ENCODE data around the gene LZTR1.
"Not testable (repeated sequence)": the region's sequence is repeated elsewhere in the genome, so short reads cannot be mapped to it uniquely, and the experiment has no call there.

The LZTR1 gene

GRCh38 chr22:20995329-20996030, 13.4 kb downstream of the LZTR1 start:
- no peak for DNase-seq (ENCODE audit: low read depth in 4 of 4, low spot score in 1 of 4)

- no peak for DNase-seq (ENCODE audit: low read depth in 4 of 4, low spot score in 1 of 4)
Observed at GRCh38 chr22:20996031-20996410, 13.9 kb downstream of the LZTR1 start.

GRCh38 chr22:20996598-20997535, 14.8 kb downstream of the LZTR1 start:
- DNase-seq (ENCODE audit: low read depth in 4 of 4, low spot score in 1 of 4), result no peak

GRCh38 chr22:20997536-20998257, 15.6 kb downstream of the LZTR1 start:
- no peak for DNase-seq (ENCODE audit: low read depth in 4 of 4, low spot score in 1 of 4)

- DNase-seq (ENCODE audit: low read depth in 4 of 4, low spot score in 1 of 4), result no peak
Observed at GRCh38 chr22:20998411-20999336, 16.6 kb downstream of the LZTR1 start.

GRCh38 chr22:20999350-21000206, 17.5 kb downstream of the LZTR1 start:
- DNase-seq (ENCODE audit: low read depth in 4 of 4, low spot score in 1 of 4), result no peak

- DNase-seq (ENCODE audit: low read depth in 4 of 4, low spot score in 1 of 4), result no peak
Observed at GRCh38 chr22:21000207-21000986, 18.3 kb downstream of the LZTR1 start.

- DNase-seq (ENCODE audit: low read depth in 4 of 4, low spot score in 1 of 4), result no peak
Observed at GRCh38 chr22:21000987-21001600, 19.0 kb downstream of the LZTR1 start.

- peak; percentile 90 to 99 (median 92) for DNase-seq (ENCODE audit: low read depth in 4 of 4, low spot score in 1 of 4)
Observed at GRCh38 chr22:21001601-21002325, 19.7 kb downstream of the LZTR1 start, which contains the start of gene THAP7. Gene THAP7 (minus strand): TSS chr22:21002118. CDS start chr22:21001911, 207 bp downstream.

GRCh38 chr22:21003782-21004181, 21.7 kb downstream of the LZTR1 start:
- DNase-seq (ENCODE audit: low read depth in 4 of 4, low spot score in 1 of 4), result no peak

GRCh38 chr22:21009208-21009607, 27.1 kb downstream of the LZTR1 start:
- not testable (repeated sequence) for DNase-seq (ENCODE audit: low read depth in 4 of 4, low spot score in 1 of 4)

- no peak for DNase-seq (ENCODE audit: low read depth in 4 of 4, low spot score in 1 of 4)
Observed at GRCh38 chr22:21009638-21010425, 27.7 kb downstream of the LZTR1 start.

GRCh38 chr22:21010426-21011113, 28.5 kb downstream of the LZTR1 start:
- no peak for DNase-seq (ENCODE audit: low read depth in 4 of 4, low spot score in 1 of 4)

GRCh38 chr22:21012446-21013407, 30.6 kb downstream of the LZTR1 start:
- DNase-seq (ENCODE audit: low read depth in 4 of 4, low spot score in 1 of 4), result no peak

GRCh38 chr22:21013657-21014201, 31.6 kb downstream of the LZTR1 start:
- DNase-seq (ENCODE audit: low read depth in 4 of 4, low spot score in 1 of 4), result no peak

Data from stimulated activated CD4-positive, alpha-beta T cell treated with anti-CD3 and anti-CD28 coated beads, Interleukin-1b, Interleukin-23, amount 100 ng/mL, for 24 hours (primary cell).